Stimulated activated CD4-positive, alpha-beta T cell treated with anti-CD3 and anti-CD28 coated beads, Interleukin-4, amount 100 ng/mL, for 4 hours (primary cell): ENCODE results near the gene WBP2.
A peak's percentile ranks its signal among the peaks of the same experiment; 100 is the strongest.
"Not testable (repeated sequence)": the region's sequence is repeated elsewhere in the genome, so short reads cannot be mapped to it uniquely, and the experiment has no call there.

Experiments used
- DNase-seq, 2 experiments: peaks; one replicate each; pipeline ENCODE4 v3.0.0-alpha.2; 2020

WBP2 gene

DNA sequence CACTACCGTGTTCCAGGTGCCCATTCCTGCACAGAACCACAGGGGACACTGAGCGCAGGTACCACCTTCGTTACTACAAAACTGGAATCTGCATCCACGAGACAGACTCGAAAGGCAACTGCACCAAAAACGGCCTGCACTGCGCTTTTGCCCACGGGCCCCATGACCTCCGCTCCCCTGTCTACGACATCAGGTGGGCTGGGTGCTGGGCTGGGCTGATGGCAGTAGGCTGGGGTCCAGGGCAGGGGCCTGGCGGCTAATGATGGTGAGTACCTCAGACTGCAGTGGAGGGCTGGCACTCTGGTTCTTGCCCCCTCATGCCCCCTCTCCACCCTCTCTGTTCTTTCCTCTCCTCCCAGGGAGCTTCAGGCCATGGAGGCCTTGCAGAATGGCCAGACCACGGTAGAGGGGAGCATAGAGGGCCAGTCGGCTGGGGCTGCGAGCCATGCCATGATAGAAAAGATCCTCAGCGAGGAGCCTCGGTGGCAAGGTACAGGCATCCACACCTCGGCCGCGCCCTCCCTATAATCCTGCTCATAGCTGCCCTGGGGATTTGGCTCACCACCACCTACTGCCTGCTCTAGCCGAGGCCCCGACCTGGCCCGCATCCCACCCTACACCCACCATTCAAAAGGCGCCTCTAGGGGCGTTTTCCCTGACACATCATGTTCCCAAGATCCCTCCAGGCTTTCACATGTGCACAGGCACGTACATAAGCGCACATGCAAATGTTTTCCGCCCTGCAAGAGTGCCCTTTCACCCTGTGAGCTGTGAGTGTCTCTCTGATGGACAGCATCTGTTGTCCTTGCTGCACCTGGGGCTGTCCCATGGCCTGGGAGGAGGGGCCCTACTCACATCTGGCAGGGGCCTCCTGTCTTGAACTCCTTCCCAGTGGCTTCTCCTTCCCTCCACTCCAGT, 42.8 kb downstream of the WBP2 start:
- no peak for DNase-seq

DNA sequence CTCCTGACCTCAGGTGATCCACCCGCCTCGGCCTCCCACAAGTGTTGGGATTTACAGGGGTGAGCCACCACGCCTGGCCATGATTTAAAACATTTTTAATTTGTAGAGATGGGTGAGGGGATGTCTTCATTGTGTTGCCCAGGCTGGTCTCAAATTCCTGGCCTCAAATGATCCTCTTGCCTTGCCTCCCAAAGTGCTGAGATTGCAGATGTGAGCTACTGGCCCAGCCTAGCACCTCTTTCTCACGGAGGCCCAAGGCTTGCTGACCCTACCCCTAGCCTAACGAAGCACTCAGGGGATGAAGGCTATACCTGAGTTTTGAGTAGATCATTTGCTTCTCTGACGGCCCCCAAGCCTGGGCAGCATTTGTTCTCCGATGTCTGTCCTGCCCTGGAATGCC, 44.0 kb downstream of the WBP2 start:
- no peak for DNase-seq

DNA sequence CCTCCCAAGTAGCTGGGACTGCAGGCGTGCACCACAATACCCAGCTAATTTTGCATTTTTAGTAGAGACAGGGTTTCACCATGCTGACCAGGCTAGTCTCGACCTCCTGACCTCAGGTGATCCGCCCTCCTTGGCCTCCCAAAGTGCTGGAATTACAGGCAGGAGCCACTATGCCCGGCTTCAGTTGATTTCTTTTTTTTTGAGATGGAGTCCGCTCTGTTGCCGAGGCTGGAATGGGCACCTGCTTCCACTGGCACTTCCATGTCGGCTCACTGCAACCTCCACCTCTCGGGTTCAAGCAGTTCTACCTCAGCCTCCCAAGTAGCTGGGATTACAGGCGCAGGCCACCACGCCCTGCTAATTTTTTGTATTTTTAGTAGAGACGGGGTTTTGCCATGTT, 44.4 kb downstream of the WBP2 start:
- DNase-seq: not testable (repeated sequence)

DNA sequence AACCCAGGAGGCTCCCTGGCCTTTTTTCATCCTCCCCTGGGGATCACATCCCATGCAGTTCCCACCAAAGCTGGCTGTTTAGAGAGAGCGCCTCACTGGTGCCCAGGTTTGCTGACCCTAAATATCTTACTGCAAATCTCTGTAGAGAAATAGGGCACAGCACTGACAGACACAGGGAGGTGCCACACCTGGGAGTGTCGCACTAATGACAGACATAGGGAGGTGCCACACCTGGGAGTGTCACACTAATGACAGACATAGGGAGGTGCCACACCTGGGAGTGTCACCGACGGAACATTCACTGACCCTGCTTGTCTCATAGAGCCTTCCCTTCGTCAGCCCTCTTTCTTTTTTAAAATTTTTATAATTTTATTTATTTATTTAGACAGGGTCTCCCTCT, 44.9 kb downstream of the WBP2 start:
- DNase-seq: no peak

DNA sequence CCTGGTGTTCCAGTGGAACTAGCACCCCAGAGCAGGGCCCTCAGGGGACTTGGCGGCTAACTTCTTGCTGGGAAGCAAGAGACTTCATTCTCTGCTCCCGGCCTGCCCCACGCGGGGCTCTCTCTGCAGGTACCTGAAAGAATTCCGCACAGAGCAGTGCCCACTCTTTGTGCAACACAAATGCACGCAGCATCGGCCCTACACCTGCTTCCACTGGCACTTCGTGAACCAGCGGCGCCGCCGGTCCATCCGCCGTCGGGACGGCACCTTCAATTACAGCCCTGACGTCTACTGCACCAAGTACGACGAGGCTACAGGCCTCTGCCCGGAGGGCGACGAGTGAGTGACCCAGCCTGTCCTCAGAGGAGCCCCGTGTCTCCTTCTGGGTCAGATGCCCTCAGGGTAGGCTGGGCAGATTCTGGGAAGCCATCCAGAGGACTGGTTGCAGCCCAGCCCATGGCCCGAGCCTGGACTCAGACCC, 45.5 kb downstream of the WBP2 start:
- no peak for DNase-seq

DNA sequence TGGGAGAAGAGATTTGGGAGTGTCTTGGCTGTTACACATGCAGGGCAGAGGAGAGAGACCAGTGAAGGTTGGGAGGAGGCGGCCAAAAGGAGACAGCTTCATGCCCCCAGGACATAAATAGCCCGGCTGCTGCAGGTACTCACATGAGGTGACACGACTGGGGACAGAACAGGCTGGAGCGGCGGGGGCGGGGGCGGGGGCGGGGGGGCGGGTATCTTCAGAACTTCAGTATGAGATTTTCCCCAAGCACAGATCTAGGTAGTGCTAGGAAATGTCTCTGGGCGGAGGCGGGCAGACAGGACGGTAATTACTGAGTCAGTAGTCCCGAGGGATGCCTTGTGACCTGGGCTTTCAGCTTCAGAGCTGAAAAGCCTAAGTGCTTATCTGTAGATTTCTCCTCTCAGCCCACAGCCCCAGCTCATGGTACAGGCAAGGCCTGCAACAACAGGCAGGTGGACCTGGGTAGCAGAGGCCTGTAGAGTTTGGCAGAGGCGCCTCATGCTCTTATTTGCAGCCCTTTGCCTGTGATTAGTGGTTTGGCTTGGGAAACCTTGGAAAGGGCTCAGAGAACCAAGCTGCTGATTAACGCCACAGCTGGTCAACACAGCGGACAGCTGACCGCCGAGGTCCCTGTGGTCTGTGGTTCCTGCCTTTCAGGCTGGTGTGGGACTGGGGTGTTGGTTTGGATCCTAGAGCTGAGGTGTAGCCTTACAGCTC, 46.1 kb downstream of the WBP2 start:
- peak in 1 of 2 experiments; percentile 31 for DNase-seq

DNA sequence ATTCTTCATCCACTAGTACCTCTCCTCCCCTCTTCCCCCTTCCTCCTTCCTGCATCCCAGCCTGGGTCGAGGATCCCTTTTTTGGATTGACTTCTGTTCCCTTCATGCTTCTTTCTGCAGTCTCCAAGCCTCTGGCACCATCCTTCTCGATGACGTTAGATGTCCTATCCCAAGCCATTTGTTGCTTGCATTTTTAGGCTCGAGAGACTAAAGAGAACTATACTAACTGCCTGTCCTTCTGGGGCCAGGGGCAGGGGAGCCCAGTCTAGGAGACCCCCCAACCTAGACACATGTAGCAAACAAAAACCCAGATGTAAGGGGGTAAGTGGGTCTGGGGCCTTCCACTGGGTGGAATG, 46.6 kb downstream of the WBP2 start:
- no peak for DNase-seq

DNA sequence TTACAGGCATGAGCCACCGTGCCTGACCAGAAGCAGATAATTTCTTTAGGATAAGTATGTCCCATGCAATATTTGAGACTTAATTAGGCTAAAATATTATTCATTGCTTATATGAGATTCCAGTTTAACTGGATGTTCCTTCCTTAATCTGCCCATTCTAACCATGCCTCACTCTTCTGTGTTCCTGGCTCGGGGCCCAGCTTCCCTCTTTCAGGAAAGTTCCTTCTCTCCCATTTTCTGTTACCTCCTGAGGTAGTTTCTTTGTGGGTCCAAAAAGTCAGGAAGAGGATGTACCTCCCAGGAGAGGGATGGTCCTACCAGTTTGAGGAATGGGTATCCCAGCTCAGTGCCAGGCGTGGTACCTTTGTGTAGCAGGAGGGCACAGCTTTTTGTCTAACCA, 47.3 kb downstream of the WBP2 start:
- DNase-seq: no peak

DNA sequence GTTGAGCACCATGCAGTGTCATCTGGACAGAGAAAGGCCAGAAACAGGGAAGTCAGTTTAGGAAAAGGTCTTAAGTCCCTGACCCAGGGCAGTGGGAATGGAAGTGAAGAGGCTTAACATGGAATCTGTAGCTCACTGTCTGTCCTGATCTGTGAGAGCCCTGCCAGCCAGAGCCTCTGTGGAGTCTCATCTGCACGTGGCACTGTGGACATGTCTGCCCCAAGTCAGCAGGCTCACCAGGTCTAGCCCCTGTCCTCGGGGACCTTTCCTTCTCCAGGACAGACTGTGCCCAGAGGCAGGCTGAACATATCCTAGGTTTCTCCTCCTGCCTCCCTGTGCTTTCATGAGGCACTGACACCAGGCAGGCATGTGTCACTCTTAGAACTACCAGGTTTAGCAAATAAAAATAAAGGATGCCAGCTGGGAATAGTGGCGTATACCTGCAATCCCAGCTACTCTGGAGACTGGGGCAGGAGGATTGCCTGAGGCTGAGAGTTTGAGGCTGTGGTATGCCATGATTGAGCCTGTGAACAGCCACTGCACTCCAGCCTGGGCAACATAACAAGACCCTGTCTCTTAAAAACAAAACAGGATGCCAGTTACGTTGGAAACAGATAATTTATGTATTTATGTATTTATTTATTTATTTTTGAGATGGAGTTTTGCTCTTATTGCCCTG, 48.2 kb downstream of the WBP2 start:
- DNase-seq: no peak

DNA sequence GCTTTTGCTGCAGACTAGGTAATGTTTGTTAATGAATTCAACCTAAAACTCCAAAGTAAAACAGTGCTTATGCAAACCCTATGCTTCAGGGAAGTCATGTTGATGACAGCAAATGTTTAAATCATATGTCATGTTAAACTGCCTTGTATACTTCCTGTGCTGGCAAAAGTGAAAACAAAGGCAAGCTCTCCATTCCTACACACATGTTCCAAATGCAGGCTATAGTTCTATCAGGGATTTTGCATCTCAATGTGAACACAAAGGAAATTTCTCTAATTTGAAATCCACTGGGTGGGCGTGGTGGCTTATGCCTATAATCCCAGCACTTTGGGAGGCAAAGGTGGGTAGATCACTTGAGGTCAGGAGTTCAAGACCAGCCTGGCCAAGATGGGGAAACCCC, 51.3 kb downstream of the WBP2 start:
- no peak for DNase-seq

DNA sequence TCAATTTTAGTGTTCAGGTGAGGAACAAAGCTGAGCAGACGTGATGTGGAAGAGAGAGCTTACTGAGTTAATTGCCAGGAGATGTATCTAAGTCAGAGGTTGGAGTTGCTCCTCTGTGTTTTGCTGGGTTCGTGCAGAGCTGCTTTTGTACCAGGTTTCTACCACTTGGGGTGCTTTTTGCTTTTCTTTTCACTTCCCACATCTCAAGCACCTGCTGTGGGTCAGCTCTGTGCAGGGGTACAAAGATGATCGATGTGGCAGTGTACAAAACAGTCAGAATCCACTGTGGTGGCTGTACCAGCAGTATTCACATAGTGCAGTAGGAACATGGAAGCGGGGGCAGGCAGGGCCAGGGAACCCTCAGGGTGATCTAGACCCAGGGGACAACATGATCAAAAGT, 55.7 kb downstream of the WBP2 start:
- DNase-seq: no peak

DNA sequence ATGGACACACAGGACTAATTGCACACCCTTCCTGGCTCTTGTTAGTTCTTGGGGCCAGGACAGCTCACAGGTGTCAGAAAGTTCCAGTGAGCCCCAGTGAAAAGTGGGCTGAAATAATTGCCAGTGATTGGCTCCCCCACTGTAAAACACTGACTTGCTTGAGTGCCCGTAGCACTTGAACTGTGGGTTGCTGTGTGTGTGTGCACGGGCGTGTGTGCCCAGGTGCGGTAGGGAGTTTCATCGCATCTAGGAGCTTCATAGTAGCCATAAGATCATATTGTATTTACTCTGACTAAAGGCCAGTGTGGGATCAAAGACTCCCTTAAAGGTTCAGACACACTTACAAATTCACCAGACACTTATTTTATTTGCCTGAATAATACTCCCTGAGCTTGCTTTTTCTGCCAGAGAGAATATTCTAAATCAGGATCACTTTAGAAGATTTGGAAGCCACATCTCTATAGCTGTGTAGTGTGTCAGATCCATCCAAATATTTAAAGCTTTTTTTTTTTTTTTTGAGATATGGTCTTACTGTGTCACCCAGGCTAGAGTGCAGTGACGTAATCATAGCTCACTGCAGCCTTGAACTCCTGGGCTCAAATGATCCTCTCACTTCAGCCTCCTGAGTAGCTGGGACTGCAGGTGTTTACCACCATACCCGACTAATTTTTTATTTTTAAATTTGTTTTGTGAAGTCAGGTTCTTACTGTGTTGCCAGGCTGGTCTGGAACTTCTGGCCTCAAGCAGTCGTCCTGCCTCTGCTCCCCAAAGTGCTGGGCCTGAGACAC, 59.1 kb downstream of the WBP2 start:
- no peak for DNase-seq
